Measurements from ENCODE around the gene STK10. TPM values are rescaled to one million over a fixed set of nuclear protein-coding genes. Genes with fewer than 3 reads are reported as not detected.

STK10 gene
- polyA plus RNA-seq, 1 donor (not counting 4 experiments of a cell fraction or from before 2014, with no cell fraction given), result 19.8 TPM

- DNase-seq (ENCODE audit: low read depth, low spot score) (no peak), FAIRE-seq (no peak)
- Histone ChIP-seq H3K36me3 (ENCODE audit: control insufficient read depth in 2 of 2, extremely low read depth in 1 of 2, insufficient read depth in 2 of 2, low read length in 2 of 2) (peaks cover 9 to 13% of the 10 kb centered on the region in 2 experiments), H3K4me3 (ENCODE audit: control insufficient read depth in 2 of 3, extremely low read depth in 1 of 3, insufficient read depth in 2 of 3, low read depth in 1 of 3, low read length in 3 of 3) (no peak overlapping the region), H3K79me2 (ENCODE audit: control insufficient read depth, insufficient read depth, low read length) (peaks cover 66% of the 10 kb centered on the region), H3K27ac (ENCODE audit: control insufficient read depth, insufficient read depth, low read length) (no peak overlapping the region), H3K9me3 (ENCODE audit: control insufficient read depth, low read depth, low read length) (no peaks in the 10 kb centered on the region), H2AFZ (ENCODE audit: control insufficient read depth, low read length) (no peak overlapping the region), H3K9ac (ENCODE audit: control insufficient read depth, extremely low read depth, insufficient read depth, low read length) (no peak overlapping the region), H4K20me1 (ENCODE audit: control insufficient read depth, extremely low read depth, insufficient read depth, low read length) (peaks cover 14% of the 10 kb centered on the region), H3K9me1 (ENCODE audit: control insufficient read depth, extremely low read depth, insufficient read depth, low read length) (peaks cover 3% of the 10 kb centered on the region), H3K4me2 (ENCODE audit: control insufficient read depth, extremely low read depth, insufficient read depth, low read depth, low read length) (no peak overlapping the region), H3K27me3 (ENCODE audit: control insufficient read depth, extremely low read depth, insufficient read depth, low read length) (no peaks in the 10 kb centered on the region), H3K4me1 (ENCODE audit: control insufficient read depth, extremely low read depth, insufficient read depth, low read length) (no peaks in the 10 kb centered on the region)
- no peak for TF ChIP-seq EZH2 (IDR thresholded peaks at IDR 0.05; ENCODE audit: low read length)
- no peak for TF ChIP-seq CTCF (optimal IDR thresholded peaks at IDR 0.05 in 1 of 3, IDR thresholded peaks at IDR 0.05 in 1 of 3, conservative IDR thresholded peaks at IDR 0.05 in 1 of 3; ENCODE audit: extremely low read depth in 1 of 3, insufficient read depth in 2 of 3, low read length in 3 of 3)
- dilution Hi-C loops (cut with MboI; ENCODE audit: extremely low pct_ligation_motif_present, low sequenced_read_pairs), result no loop called here
These were observed 25.1 kb downstream of the STK10 start for GRCh38 chr5:172162987-172163343.

- dilution Hi-C loops (cut with MboI; ENCODE audit: extremely low pct_ligation_motif_present, low sequenced_read_pairs), result no loop called here
- H3K4me1 ChIP-seq (ENCODE audit: control insufficient read depth, extremely low read depth, insufficient read depth, low read length), result no peaks in the 10 kb centered on the region
- H4K20me1 ChIP-seq (ENCODE audit: control insufficient read depth, extremely low read depth, insufficient read depth, low read length), result peaks cover 9% of the 10 kb centered on the region
- no peak overlapping the region for H2AFZ ChIP-seq (ENCODE audit: control insufficient read depth, low read length)
- no peak for DNase-seq (ENCODE audit: low read depth, low spot score)
- peaks cover 9 to 15% of the 10 kb centered on the region in 2 experiments for H3K36me3 ChIP-seq (ENCODE audit: control insufficient read depth in 2 of 2, extremely low read depth in 1 of 2, insufficient read depth in 2 of 2, low read length in 2 of 2)
- H3K9ac ChIP-seq (ENCODE audit: control insufficient read depth, extremely low read depth, insufficient read depth, low read length), result no peak overlapping the region
- H3K79me2 ChIP-seq (ENCODE audit: control insufficient read depth, insufficient read depth, low read length), result peaks cover 61% of the 10 kb centered on the region
- peaks cover 3% of the 10 kb centered on the region for H3K9me1 ChIP-seq (ENCODE audit: control insufficient read depth, extremely low read depth, insufficient read depth, low read length)
- H3K9me3 ChIP-seq (ENCODE audit: control insufficient read depth, low read depth, low read length), result no peaks in the 10 kb centered on the region
- TF ChIP-seq EZH2 (IDR thresholded peaks at IDR 0.05; ENCODE audit: low read length) (no peak), CTCF (optimal IDR thresholded peaks at IDR 0.05 in 1 of 3, IDR thresholded peaks at IDR 0.05 in 1 of 3, conservative IDR thresholded peaks at IDR 0.05 in 1 of 3; ENCODE audit: extremely low read depth in 1 of 3, insufficient read depth in 2 of 3, low read length in 3 of 3) (peak in 2 of 3 experiments; percentile 8 to 20)
- H3K4me2 ChIP-seq (ENCODE audit: control insufficient read depth, extremely low read depth, insufficient read depth, low read depth, low read length), result no peak overlapping the region
- no peaks in the 10 kb centered on the region for H3K27me3 ChIP-seq (ENCODE audit: control insufficient read depth, extremely low read depth, insufficient read depth, low read length)
- no peak overlapping the region for H3K27ac ChIP-seq (ENCODE audit: control insufficient read depth, insufficient read depth, low read length)
- no peak overlapping the region for H3K4me3 ChIP-seq (ENCODE audit: control insufficient read depth in 2 of 3, extremely low read depth in 1 of 3, insufficient read depth in 2 of 3, low read depth in 1 of 3, low read length in 3 of 3)
- FAIRE-seq, result no peak
These were observed 25.6 kb downstream of the STK10 start for GRCh38 chr5:172162323-172162986.
